RWPE2 (cell line): Measurements from ENCODE around the gene FAM50B.
"Not testable (repeated sequence)": the region's sequence is repeated elsewhere in the genome, so short reads cannot be mapped to it uniquely, and the experiment has no call there.

Experiments
- ATAC-seq: fragments of 200-7000 bp; cut with Tn5 transposase; 3 replicates; pipeline ENCODE4 v1.9.1; 2021; ENCODE audit warnings: low read depth
- DNase-seq: peaks from one replicate; pipeline ENCODE4 v3.0.0-alpha.2; 2020; ENCODE audit warnings: low spot score
- H3K27ac ChIP-seq: fragments of 450-650 bp; 2 replicates; pipeline ENCODE4 v1.5.1; 2017; ENCODE audit warnings: mild to moderate bottlenecking; ENCODE audit not compliant: poor library complexity, severe bottlenecking
- H3K27me3 ChIP-seq: fragments of 250-450 bp; sonication (Bioruptor Pico); 2 replicates; pipeline ENCODE4 v1.5.1; 2021; ENCODE audit warnings: mild to moderate bottlenecking, moderate library complexity; ENCODE audit not compliant: insufficient read depth, poor library complexity, severe bottlenecking
- H3K36me3 ChIP-seq: fragments of 250-450 bp; sonication (Bioruptor Pico); 2 replicates; pipeline ENCODE4 v1.5.1; 2020; ENCODE audit warnings: low read depth, mild to moderate bottlenecking, moderate library complexity
- H3K4me1 ChIP-seq: fragments of 250-450 bp; sonication (Bioruptor Pico); 2 replicates; pipeline ENCODE4 v1.5.1; 2021; ENCODE audit warnings: mild to moderate bottlenecking, moderate library complexity; ENCODE audit not compliant: insufficient read depth, poor library complexity, severe bottlenecking
- H3K4me3 ChIP-seq: fragments of 250-450 bp; sonication (Bioruptor Pico); 2 replicates; pipeline ENCODE4 v1.5.1; 2021; ENCODE audit warnings: mild to moderate bottlenecking, moderate library complexity; ENCODE audit not compliant: severe bottlenecking
- H3K9me3 ChIP-seq: fragments of 250-450 bp; sonication (Bioruptor Pico); 2 replicates; pipeline ENCODE4 v1.5.1; 2021; ENCODE audit warnings: mild to moderate bottlenecking, moderate library complexity; ENCODE audit not compliant: severe bottlenecking
- CTCF ChIP-seq: fragments of 450-650 bp; IDR thresholded peaks from one replicate; pipeline ENCODE4 v1.5.1; 2017; ENCODE audit warnings: mild to moderate bottlenecking, moderate library complexity; ENCODE audit not compliant: poor library complexity, severe bottlenecking

FAM50B gene

GRCh38 chr6:3857468-3858456 is 8.6 kb downstream of the FAM50B start:
- no peak for ATAC-seq

GRCh38 chr6:3859878-3860552 is 10.8 kb downstream of the FAM50B start:
- Histone ChIP-seq H3K27ac (no peak overlapping the region), H3K4me1 (no peaks in the 10 kb centered on the region), H3K27me3 (no peaks in the 10 kb centered on the region), H3K4me3 (no peak overlapping the region), H3K36me3 (no peaks in the 10 kb centered on the region), H3K9me3 (no peaks in the 10 kb centered on the region)
- ATAC-seq (no peak), DNase-seq (no peak)
- no peak for TF ChIP-seq CTCF

More at GRCh38 chr6:3857468-3858456, 8.6 kb downstream of the FAM50B start:
- H3K36me3 ChIP-seq: no peaks in the 10 kb centered on the region
- no peak overlapping the region for H3K4me3 ChIP-seq
- no peaks in the 10 kb centered on the region for H3K4me1 ChIP-seq
- TF ChIP-seq CTCF: no peak
- no peaks in the 10 kb centered on the region for H3K9me3 ChIP-seq
- H3K27ac ChIP-seq: no peak overlapping the region
- H3K27me3 ChIP-seq: no peaks in the 10 kb centered on the region
- DNase-seq: no peak

GRCh38 chr6:3861424-3861823 is 12.3 kb downstream of the FAM50B start:
- H3K27ac ChIP-seq: no peak overlapping the region

GRCh38 chr6:3862038-3862437 is 12.9 kb downstream of the FAM50B start:
- DNase-seq (no peak), ATAC-seq (no peak)
- TF ChIP-seq CTCF: no peak
- Histone ChIP-seq H3K4me1 (no peaks in the 10 kb centered on the region), H3K36me3 (no peaks in the 10 kb centered on the region), H3K4me3 (no peak overlapping the region), H3K27me3 (no peaks in the 10 kb centered on the region), H3K9me3 (no peaks in the 10 kb centered on the region), H3K27ac (no peak overlapping the region)

More at GRCh38 chr6:3861424-3861823, 12.3 kb downstream of the FAM50B start:
- no peak for TF ChIP-seq CTCF
- no peaks in the 10 kb centered on the region for H3K36me3 ChIP-seq
- no peak for DNase-seq
- no peaks in the 10 kb centered on the region for H3K9me3 ChIP-seq
- no peak overlapping the region for H3K4me3 ChIP-seq
- H3K27me3 ChIP-seq: no peaks in the 10 kb centered on the region
- no peak for ATAC-seq
- no peaks in the 10 kb centered on the region for H3K4me1 ChIP-seq

- not testable (repeated sequence) for H3K27me3 ChIP-seq, ATAC-seq, H3K9me3 ChIP-seq, H3K4me3 ChIP-seq, H3K4me1 ChIP-seq, H3K36me3 ChIP-seq, DNase-seq, H3K27ac ChIP-seq
Measured at GRCh38 chr6:3863322-3863721, 14.1 kb downstream of the FAM50B start.
